ENCODE results near the gene HHAT. TPM values are rescaled to one million over a fixed set of nuclear protein-coding genes. Genes with fewer than 3 reads are reported as not detected.

Gene HHAT
- total RNA-seq, 4 donors from 2014 or later: 0.83 to 1.6 (median 1.2) TPM

DNA sequence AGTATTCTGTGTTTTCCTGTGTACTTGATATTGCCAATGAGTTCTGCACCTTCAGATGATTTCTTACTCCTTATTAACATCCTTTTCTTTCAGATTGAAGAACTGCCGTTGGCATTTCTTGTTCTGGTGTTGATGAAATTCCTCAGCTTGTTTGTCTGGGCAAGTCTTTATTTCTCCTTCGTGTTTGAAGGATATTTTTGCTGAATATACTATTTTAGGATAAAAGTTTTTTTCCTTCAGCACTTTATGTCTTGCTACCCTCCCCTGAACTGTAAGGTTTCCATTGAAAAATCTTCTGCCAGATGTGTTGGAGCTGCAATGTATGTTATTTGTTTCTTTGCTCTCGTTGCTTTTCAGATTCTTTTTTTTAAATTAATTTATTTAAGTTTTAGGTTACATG lies 265.9 kb downstream of the HHAT start:
- Histone ChIP-seq H3K4me3 (no peak overlapping the region), H3K36me3 (no peaks in the 10 kb centered on the region), H3K27me3 (no peaks in the 10 kb centered on the region), H3K4me1 (peaks cover 0 to 10% (median 4%) of the 10 kb centered on the region in 4 donors), H3K9me3 (peaks cover 0 to 9% (median 3%) of the 10 kb centered on the region in 4 donors), H3K27ac (replicated peaks in 1 of 4) (no peak overlapping the region)
- TF ChIP-seq POLR2A (IDR thresholded peaks at IDR 0.05; ENCODE audit: low read depth) (no peak), POLR2AphosphoS5 (IDR thresholded peaks at IDR 0.05) (no peak), EP300 (IDR thresholded peaks at IDR 0.05) (no peak)
- TF ChIP-seq, protein P1, sequence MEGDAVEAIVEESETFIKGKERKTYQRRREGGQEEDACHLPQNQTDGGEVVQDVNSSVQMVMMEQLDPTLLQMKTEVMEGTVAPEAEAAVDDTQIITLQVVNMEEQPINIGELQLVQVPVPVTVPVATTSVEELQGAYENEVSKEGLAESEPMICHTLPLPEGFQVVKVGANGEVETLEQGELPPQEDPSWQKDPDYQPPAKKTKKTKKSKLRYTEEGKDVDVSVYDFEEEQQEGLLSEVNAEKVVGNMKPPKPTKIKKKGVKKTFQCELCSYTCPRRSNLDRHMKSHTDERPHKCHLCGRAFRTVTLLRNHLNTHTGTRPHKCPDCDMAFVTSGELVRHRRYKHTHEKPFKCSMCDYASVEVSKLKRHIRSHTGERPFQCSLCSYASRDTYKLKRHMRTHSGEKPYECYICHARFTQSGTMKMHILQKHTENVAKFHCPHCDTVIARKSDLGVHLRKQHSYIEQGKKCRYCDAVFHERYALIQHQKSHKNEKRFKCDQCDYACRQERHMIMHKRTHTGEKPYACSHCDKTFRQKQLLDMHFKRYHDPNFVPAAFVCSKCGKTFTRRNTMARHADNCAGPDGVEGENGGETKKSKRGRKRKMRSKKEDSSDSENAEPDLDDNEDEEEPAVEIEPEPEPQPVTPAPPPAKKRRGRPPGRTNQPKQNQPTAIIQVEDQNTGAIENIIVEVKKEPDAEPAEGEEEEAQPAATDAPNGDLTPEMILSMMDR (IDR thresholded peaks at IDR 0.05): no peak
- WGBS: 65% methylated on average over 3 of the region's 3 CpGs
- intact Hi-C loops (cut with DNase I): no loop called here
- DNase-seq (ENCODE audit: extremely low spot score): no peak

DNA sequence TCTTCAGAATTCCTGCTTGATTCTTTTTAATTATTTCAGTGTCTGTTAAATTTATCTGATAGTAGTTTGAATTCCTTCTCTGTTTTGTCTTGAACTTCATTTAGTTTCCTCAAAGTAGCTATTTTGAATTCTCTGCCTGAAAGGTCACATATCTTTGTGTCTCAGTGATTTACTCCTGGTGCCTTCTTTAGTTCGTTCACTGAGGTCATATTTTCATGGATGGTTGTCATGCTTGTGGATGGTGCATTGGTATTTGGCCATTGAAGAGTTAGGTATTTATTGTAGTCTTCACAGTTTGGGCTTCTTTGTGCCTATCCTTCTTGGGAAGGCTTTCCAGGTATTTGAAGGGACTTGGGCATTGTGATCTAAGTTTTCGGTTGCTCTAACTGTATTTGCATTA lies 267.9 kb downstream of the HHAT start:
- no peaks in the 10 kb centered on the region for H3K27me3 ChIP-seq
- TF ChIP-seq POLR2AphosphoS5 (IDR thresholded peaks at IDR 0.05): no peak
- TF ChIP-seq POLR2A (IDR thresholded peaks at IDR 0.05; ENCODE audit: low read depth): no peak
- TF ChIP-seq, protein P1 (IDR thresholded peaks at IDR 0.05): no peak
- peaks cover 0 to under 1% (median 0%) of the 10 kb centered on the region in 4 donors for H3K9me3 ChIP-seq
- peaks cover 0 to 10% (median 4%) of the 10 kb centered on the region in 4 donors for H3K4me1 ChIP-seq
- intact Hi-C loops (cut with DNase I): no loop called here
- no peak overlapping the region for H3K4me3 ChIP-seq
- no peaks in the 10 kb centered on the region for H3K36me3 ChIP-seq
- WGBS: 93% methylated on average over 2 of the region's 2 CpGs
- no peak overlapping the region for H3K27ac ChIP-seq (replicated peaks in 1 of 4)
- no peak for DNase-seq (ENCODE audit: extremely low spot score)

DNA sequence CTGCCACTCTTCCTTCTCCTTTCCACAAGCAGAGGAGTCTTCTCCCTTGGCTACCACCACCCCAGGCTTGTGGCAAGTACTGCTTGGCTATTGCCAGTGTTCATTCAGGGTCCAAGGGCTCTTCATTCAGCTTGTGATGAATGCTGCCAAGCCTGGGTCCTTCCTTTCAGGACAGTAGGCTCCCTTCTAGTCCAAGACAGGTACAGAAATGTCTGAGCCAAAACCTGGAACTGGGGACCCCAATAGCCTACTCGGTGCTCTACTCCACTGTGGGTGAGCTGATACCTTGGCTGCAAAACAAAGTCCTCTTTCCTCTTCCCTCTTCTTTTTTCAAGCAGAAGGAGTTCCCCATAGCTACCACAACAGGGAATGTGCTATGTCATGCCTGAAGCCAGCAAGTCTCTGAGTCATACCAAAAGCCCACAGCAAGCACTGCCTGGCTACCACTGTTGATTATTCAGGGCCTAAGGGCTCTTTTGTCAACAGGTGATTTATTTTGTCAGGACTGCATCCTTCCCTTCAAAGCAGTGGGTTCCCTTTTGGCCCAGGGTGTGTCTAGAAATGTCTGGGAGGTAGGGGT lies 268.9 kb downstream of the HHAT start:
- intact Hi-C loops (cut with DNase I): no loop called here
- WGBS: 86% methylated on average over 1 of the region's 1 CpG
- Histone ChIP-seq H3K4me1 (peaks cover 0 to 10% (median 4%) of the 10 kb centered on the region in 4 donors), H3K27ac (replicated peaks in 1 of 4) (peak overlapping the region in 3 of 4 donors; percentile 21 to 24 (median 23)), H3K27me3 (no peaks in the 10 kb centered on the region), H3K36me3 (no peaks in the 10 kb centered on the region), H3K9me3 (no peaks in the 10 kb centered on the region), H3K4me3 (no peak overlapping the region)
- TF ChIP-seq, protein P1 (IDR thresholded peaks at IDR 0.05): no peak
- no peak for DNase-seq (ENCODE audit: extremely low spot score)

DNA sequence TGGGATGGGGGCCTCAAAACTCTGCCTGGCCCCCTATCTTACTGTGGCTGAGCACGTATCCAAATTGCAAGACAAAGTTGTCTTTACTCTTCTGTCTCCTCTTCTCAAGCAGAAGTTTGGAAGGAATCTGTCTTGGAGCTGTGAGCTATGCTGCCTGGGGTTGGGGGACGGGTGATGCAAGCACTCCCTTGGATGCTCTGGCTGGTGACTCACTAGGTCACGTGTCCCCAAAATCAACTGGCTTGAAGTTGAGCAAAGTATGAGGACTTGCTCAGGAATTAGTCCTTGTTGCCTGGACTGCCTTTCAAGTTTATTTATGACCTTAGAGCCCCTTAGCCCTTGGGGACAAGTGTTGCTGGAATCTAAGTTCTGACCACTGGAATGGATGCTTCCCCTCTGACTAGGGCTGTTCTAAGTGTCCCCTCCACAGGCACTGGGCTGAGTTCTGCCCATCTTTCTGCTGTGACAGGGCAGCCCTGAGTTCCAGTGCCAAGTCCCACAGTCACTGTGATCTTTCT lies 269.5 kb downstream of the HHAT start:
- no peaks in the 10 kb centered on the region for H3K36me3 ChIP-seq
- no peak overlapping the region for H3K4me3 ChIP-seq
- peak overlapping the region in 3 of 4 donors; percentile 21 to 24 (median 23) for H3K27ac ChIP-seq (replicated peaks in 1 of 4)
- no peak for DNase-seq (ENCODE audit: extremely low spot score)
- TF ChIP-seq POLR2AphosphoS5 (IDR thresholded peaks at IDR 0.05) (peak in 1 of 2 donors; percentile 41), POLR2A (IDR thresholded peaks at IDR 0.05; ENCODE audit: low read depth) (no peak)
- no peaks in the 10 kb centered on the region for H3K9me3 ChIP-seq
- H3K27me3 ChIP-seq: no peaks in the 10 kb centered on the region
- WGBS: 84% methylated on average over 3 of the region's 3 CpGs
- intact Hi-C loops (cut with DNase I): no loop called here
- H3K4me1 ChIP-seq: peaks cover 0 to 10% (median 4%) of the 10 kb centered on the region in 4 donors

DNA sequence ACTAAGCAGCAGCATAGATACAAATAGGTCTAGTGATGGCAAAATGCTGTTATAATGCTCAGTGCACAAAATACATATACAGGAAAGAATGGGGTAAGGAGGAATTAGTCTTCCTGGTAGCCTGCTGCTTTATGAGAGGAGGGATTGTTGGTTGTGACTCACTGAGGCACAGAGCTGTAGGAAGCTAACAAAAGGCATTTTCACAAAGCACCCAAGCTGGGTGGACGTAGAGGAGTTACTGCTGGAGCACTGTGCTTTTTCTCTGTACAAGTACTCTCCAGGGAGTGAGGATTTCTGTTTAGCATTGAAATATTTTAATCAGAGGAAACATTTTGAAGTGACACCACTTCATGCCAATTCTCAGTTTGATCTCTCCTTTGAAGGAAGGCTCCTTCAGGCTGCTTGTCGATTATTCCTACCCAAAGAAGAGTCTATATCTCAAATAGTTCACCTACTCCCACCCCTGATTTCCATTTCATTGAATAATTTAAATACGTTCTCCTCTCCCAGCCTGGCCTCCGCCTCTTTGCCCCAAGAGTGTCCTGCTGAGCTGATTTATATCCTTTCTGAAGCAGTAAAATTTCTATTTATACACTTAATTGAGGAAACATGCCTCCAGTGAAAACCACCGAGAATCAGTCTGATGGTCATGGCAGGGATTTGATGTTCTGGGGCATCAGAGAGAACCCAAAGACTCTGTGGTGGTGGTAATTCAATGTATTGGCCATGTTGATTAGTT lies 271.9 kb downstream of the HHAT start:
- DNase-seq (ENCODE audit: extremely low spot score): no peak
- no peak overlapping the region for H3K27ac ChIP-seq (replicated peaks in 1 of 4)
- H3K27me3 ChIP-seq: no peaks in the 10 kb centered on the region
- TF ChIP-seq, protein P1 (IDR thresholded peaks at IDR 0.05): no peak
- no peak for TF ChIP-seq POLR2A (IDR thresholded peaks at IDR 0.05; ENCODE audit: low read depth)
- no peak for TF ChIP-seq EP300 (IDR thresholded peaks at IDR 0.05)
- no peaks in the 10 kb centered on the region for H3K36me3 ChIP-seq
- peaks cover 0 to 10% (median 4%) of the 10 kb centered on the region in 4 donors for H3K4me1 ChIP-seq
- intact Hi-C loops (cut with DNase I): no loop called here
- H3K9me3 ChIP-seq: no peaks in the 10 kb centered on the region
- H3K4me3 ChIP-seq: no peak overlapping the region
- 87% methylated on average over 5 of the region's 5 CpGs for WGBS

Measured in esophagus muscularis mucosa (tissue), 4 donors.